GM06990 (cell line): Measurements from ENCODE around the gene CASZ1.

Source experiments
- DNase-seq: peaks from one replicate; pipeline ENCODE4 v3.0.0-alpha.2; 2011; ENCODE audit not compliant: insufficient read length; ENCODE audit errors: extremely low read depth
- H3K27me3 ChIP-seq: replicated peaks from 2 replicates; pipeline ENCODE4 v1.6.0; 2011; ENCODE audit warnings: low read length; ENCODE audit not compliant: control insufficient read depth, insufficient read depth
- H3K36me3 ChIP-seq: 2 replicates; pipeline ENCODE4 v1.5.1; 2011; ENCODE audit warnings: low read length; ENCODE audit not compliant: control insufficient read depth, insufficient read depth
- H3K4me3 ChIP-seq: replicated peaks from 2 replicates; pipeline ENCODE4 v1.5.1; 2011; ENCODE audit warnings: low read depth, mild to moderate bottlenecking, control low read depth, low read length
- TF ChIP-seq, protein P1 (sequence below): IDR thresholded peaks from 2 replicates; pipeline ENCODE4 v1.5.1; 2011; ENCODE audit warnings: low read length, control low read depth, mild to moderate bottlenecking, inconsistent platforms; ENCODE audit not compliant: insufficient read depth, poor library complexity, severe bottlenecking

The CASZ1 gene

GRCh38 chr1:10672343-10673050, 123.9 kb downstream of the CASZ1 start:
- TF ChIP-seq, protein P1, sequence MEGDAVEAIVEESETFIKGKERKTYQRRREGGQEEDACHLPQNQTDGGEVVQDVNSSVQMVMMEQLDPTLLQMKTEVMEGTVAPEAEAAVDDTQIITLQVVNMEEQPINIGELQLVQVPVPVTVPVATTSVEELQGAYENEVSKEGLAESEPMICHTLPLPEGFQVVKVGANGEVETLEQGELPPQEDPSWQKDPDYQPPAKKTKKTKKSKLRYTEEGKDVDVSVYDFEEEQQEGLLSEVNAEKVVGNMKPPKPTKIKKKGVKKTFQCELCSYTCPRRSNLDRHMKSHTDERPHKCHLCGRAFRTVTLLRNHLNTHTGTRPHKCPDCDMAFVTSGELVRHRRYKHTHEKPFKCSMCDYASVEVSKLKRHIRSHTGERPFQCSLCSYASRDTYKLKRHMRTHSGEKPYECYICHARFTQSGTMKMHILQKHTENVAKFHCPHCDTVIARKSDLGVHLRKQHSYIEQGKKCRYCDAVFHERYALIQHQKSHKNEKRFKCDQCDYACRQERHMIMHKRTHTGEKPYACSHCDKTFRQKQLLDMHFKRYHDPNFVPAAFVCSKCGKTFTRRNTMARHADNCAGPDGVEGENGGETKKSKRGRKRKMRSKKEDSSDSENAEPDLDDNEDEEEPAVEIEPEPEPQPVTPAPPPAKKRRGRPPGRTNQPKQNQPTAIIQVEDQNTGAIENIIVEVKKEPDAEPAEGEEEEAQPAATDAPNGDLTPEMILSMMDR: no peak
- H3K27me3 ChIP-seq: no peaks in the 10 kb centered on the region
- DNase-seq: no peak
- no peaks in the 10 kb centered on the region for H3K36me3 ChIP-seq
- H3K4me3 ChIP-seq: no peak overlapping the region

- TF ChIP-seq, protein P1: no peak
- Histone ChIP-seq H3K4me3 (no peak overlapping the region), H3K36me3 (no peaks in the 10 kb centered on the region), H3K27me3 (no peaks in the 10 kb centered on the region)
- DNase-seq: no peak
Observed at GRCh38 chr1:10671622-10672342, 124.7 kb downstream of the CASZ1 start.

- Histone ChIP-seq H3K4me3 (no peak overlapping the region), H3K27me3 (no peaks in the 10 kb centered on the region), H3K36me3 (no peaks in the 10 kb centered on the region)
- TF ChIP-seq, protein P1: no peak
- no peak for DNase-seq
Observed at GRCh38 chr1:10671090-10671489, 125.4 kb downstream of the CASZ1 start.

DNA sequence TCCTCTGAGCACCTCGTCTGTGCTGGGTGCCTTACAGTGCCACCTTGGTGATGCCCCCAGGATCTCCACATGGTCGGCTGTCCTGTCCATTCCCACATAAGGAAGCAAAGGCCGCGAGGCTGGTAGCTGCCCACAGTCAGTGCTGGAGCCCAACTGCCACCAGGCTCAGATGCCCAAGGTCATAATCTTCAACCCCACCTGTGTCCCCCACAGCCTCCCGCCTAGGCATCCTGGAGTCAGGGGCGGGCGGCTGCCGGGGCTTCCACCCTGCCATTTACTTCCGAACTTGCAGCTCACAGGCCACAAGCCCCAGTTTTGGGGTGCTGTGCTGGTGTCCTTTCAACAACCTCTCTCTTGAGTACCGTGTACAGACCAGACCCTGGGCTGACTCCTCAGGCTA, 126.3 kb downstream of the CASZ1 start:
- no peaks in the 10 kb centered on the region for H3K36me3 ChIP-seq
- no peak for DNase-seq
- TF ChIP-seq, protein P1: no peak

GRCh38 chr1:10669570-10669969, 126.9 kb downstream of the CASZ1 start:
- H3K36me3 ChIP-seq: no peaks in the 10 kb centered on the region
- H3K4me3 ChIP-seq: no peak overlapping the region
- DNase-seq: no peak
- no peaks in the 10 kb centered on the region for H3K27me3 ChIP-seq
- TF ChIP-seq, protein P1: no peak

More for the DNA sequence above, 126.3 kb downstream of the CASZ1 start:
- Histone ChIP-seq H3K4me3 (no peak overlapping the region), H3K27me3 (no peaks in the 10 kb centered on the region)
